H1 (cell line): ENCODE results near the gene MBD1. TPM values are rescaled to one million over a fixed set of nuclear protein-coding genes. Genes with fewer than 3 reads are reported as not detected.

Experiments used
- CTCF ChIA-PET: fragments of 300-600 bp; sonication (Branson Sonifier 250); formaldehyde crosslinking; loops from one replicate; lab custom pipeline; 2021; ENCODE audit not compliant: partially characterized antibody; lab: Charles Lee
- POLR2A ChIA-PET: fragments of 300-600 bp; sonication (Branson Sonifier 250); formaldehyde crosslinking; loops from one replicate; lab custom pipeline; 2021; ENCODE audit warnings: inconsistent platforms; ENCODE audit not compliant: partially characterized antibody; lab: Charles Lee
- DNase-seq, 2 experiments: peaks; one replicate each; pipeline versions ENCODE4 v3.0.0 to v3.0.0-alpha.2; 2010 to 2022; ENCODE audit warnings: low spot score in 2 of 2, low read depth in 1 of 2, mixed read lengths in 1 of 2
- FAIRE-seq: peaks from 2 replicates; lab custom pipeline; 2011; peaks lifted over from hg19 to GRCh38; lab: Jason Lieb, UNC
- H2AFZ ChIP-seq: 2 replicates; pipeline ENCODE4 v1.8.1; 2012; ENCODE audit warnings: low read length, inconsistent platforms
- H2AK5ac ChIP-seq: 2 replicates; pipeline ENCODE4 v1.6.1; 2013; ENCODE audit warnings: low read depth, low read length
- H2BK120ac ChIP-seq: replicated peaks from 2 replicates; pipeline ENCODE3; 2013; ENCODE audit warnings: low read depth, low read length, inconsistent platforms
- H2BK12ac ChIP-seq: 2 replicates; pipeline ENCODE4 v1.6.1; 2013; ENCODE audit warnings: low read depth, low read length
- H2BK15ac ChIP-seq: 2 replicates; pipeline ENCODE4 v1.6.1; 2013; ENCODE audit warnings: low read length
- H2BK20ac ChIP-seq: 2 replicates; pipeline ENCODE4 v1.6.1; 2013; ENCODE audit warnings: low read length
- H2BK5ac ChIP-seq: 2 replicates; pipeline ENCODE4 v1.6.1; 2013; ENCODE audit warnings: low read depth, low read length
- H3K14ac ChIP-seq: 2 replicates; pipeline ENCODE4 v1.6.1; 2013; ENCODE audit warnings: inconsistent platforms; ENCODE audit not compliant: insufficient read length
- H3K18ac ChIP-seq: 2 replicates; pipeline ENCODE4 v1.6.1; 2013; ENCODE audit warnings: low read length; ENCODE audit errors: extremely low read depth
- H3K23ac ChIP-seq: 2 replicates; pipeline ENCODE4 v1.6.1; 2013; ENCODE audit warnings: inconsistent platforms; ENCODE audit not compliant: insufficient read length
- H3K23me2 ChIP-seq: 2 replicates; pipeline ENCODE4 v1.6.1; 2013; ENCODE audit warnings: low read depth, low read length
- H3K27ac ChIP-seq: 2 replicates; pipeline ENCODE4 v1.6.1; 2011; ENCODE audit warnings: low read depth, low read length, inconsistent platforms
- H3K27me3 ChIP-seq, 4 experiments: replicated peaks in 1 of 4; 1 replicate in 1 of 4; 2 replicates in 3 of 4; pipeline versions ENCODE4 v1.6.1 to v1.8.1; 2011 to 2013; ENCODE audit warnings: low read length in 3 of 4, mild to moderate bottlenecking in 3 of 4, inconsistent platforms in 2 of 4, mixed read lengths in 2 of 4, moderate library complexity in 1 of 4; ENCODE audit not compliant: control insufficient read depth in 3 of 4, insufficient read depth in 3 of 4; ENCODE audit errors: extremely low read depth in 1 of 4
- H3K36me3 ChIP-seq, 4 experiments: 2 replicates each; pipeline versions ENCODE4 v1.6.1 to v1.8.1; 2011 to 2013; ENCODE audit warnings: mild to moderate bottlenecking in 4 of 4, low read length in 3 of 4, moderate library complexity in 2 of 4, control low read depth in 1 of 4, inconsistent platforms in 1 of 4; ENCODE audit not compliant: insufficient read depth in 4 of 4, control insufficient read depth in 2 of 4
- H3K4ac ChIP-seq: replicated peaks from 2 replicates; pipeline ENCODE3; 2013; ENCODE audit warnings: low read length, low read depth, mixed read lengths, inconsistent platforms; ENCODE audit not compliant: insufficient read length
- H3K4me1 ChIP-seq, 4 experiments: replicated peaks in 1 of 4; 1 replicate in 1 of 4; 2 replicates in 3 of 4; pipeline versions ENCODE4 v1.6.1 to v1.8.1; 2011 to 2013; ENCODE audit warnings: low read length in 3 of 4, inconsistent platforms in 2 of 4, mixed read lengths in 1 of 4; ENCODE audit not compliant: insufficient read depth in 4 of 4, control insufficient read depth in 3 of 4
- H3K4me2 ChIP-seq, 2 experiments: 2 replicates each; pipeline versions ENCODE4 v1.6.1 to v1.8.1; 2011 to 2013; ENCODE audit warnings: low read depth in 2 of 2, low read length in 2 of 2, control low read depth in 1 of 2, inconsistent platforms in 1 of 2, mild to moderate bottlenecking in 1 of 2; ENCODE audit not compliant: insufficient read depth in 1 of 2
- H3K4me3 ChIP-seq, 4 experiments: fragments of 200-600, 300-600 bp in 1 of 4; sonication (generic), shearing (Covaris generic), sonication (Bioruptor Twin) in 1 of 4; 2 replicates each; pipeline versions ENCODE4 v1.5.1 to v1.8.1; 2011 to 2016; ENCODE audit warnings: low read length in 4 of 4, low read depth in 3 of 4, control low read depth in 2 of 4, inconsistent platforms in 2 of 4, mild to moderate bottlenecking in 2 of 4, mixed read lengths in 1 of 4, moderate library complexity in 1 of 4; ENCODE audit not compliant: insufficient read depth in 2 of 4; ENCODE audit errors: extremely low read depth in 1 of 4
- H3K56ac ChIP-seq: replicated peaks from 2 replicates; pipeline ENCODE3; 2013; ENCODE audit warnings: low read depth, mild to moderate bottlenecking, mixed read lengths, low read length, inconsistent platforms; ENCODE audit not compliant: insufficient read length
- H3K79me1 ChIP-seq: 2 replicates; pipeline ENCODE4 v1.6.1; 2013; ENCODE audit warnings: low read depth, low read length, control low read depth
- H3K79me2 ChIP-seq, 2 experiments: 2 replicates each; pipeline versions ENCODE4 v1.6.1 to v1.8.1; 2012 to 2013; ENCODE audit warnings: low read length in 2 of 2, mild to moderate bottlenecking in 2 of 2, inconsistent platforms in 1 of 2; ENCODE audit not compliant: insufficient read depth in 2 of 2, control insufficient read depth in 1 of 2
- H3K9ac ChIP-seq, 4 experiments: replicated peaks in 1 of 4; 1 replicate in 1 of 4; 2 replicates in 3 of 4; pipeline versions ENCODE4 v1.6.1 to v1.8.1; 2011 to 2013; ENCODE audit warnings: low read depth in 3 of 4, low read length in 3 of 4, control low read depth in 2 of 4, mild to moderate bottlenecking in 2 of 4, moderate library complexity in 2 of 4, inconsistent platforms in 1 of 4; ENCODE audit errors: extremely low read depth in 1 of 4
- H3K9me3 ChIP-seq, 2 experiments: 2 replicates each; pipeline versions ENCODE4 v1.6.1 to v1.8.1; 2012 to 2013; ENCODE audit warnings: mild to moderate bottlenecking in 2 of 2, moderate library complexity in 2 of 2, control low read depth in 1 of 2, inconsistent platforms in 1 of 2, low read depth in 1 of 2, low read length in 1 of 2, mixed read lengths in 1 of 2; ENCODE audit not compliant: insufficient read depth in 2 of 2
- H4K20me1 ChIP-seq, 2 experiments: replicated peaks in 1 of 2; 2 replicates each; pipeline versions ENCODE3 to v1.8.1; 2011 to 2013; ENCODE audit warnings: inconsistent platforms in 2 of 2, low read length in 2 of 2, mild to moderate bottlenecking in 1 of 2; ENCODE audit not compliant: insufficient read depth in 2 of 2, control insufficient read depth in 1 of 2
- H4K5ac ChIP-seq: 2 replicates; pipeline ENCODE4 v1.6.1; 2013; ENCODE audit warnings: low read length, low read depth, mixed read lengths, inconsistent platforms; ENCODE audit not compliant: insufficient read length
- H4K8ac ChIP-seq: 2 replicates; pipeline ENCODE4 v1.8.0; 2013; ENCODE audit warnings: mild to moderate bottlenecking, moderate library complexity, low read length, inconsistent platforms; ENCODE audit not compliant: insufficient read depth; ENCODE audit errors: extremely low read depth
- H4K91ac ChIP-seq: replicated peaks from 2 replicates; pipeline ENCODE3; 2013; ENCODE audit warnings: low read length, mixed read lengths, inconsistent platforms; ENCODE audit not compliant: insufficient read length
- EZH2 ChIP-seq: fragments of 200-600 bp; sonication (generic); IDR thresholded peaks from 2 replicates; pipeline ENCODE4 v1.7.1; 2012; ENCODE audit warnings: low read depth, mild to moderate bottlenecking, moderate library complexity, low read length, inconsistent platforms; ENCODE audit not compliant: severe bottlenecking
- SP4 ChIP-seq: IDR thresholded peaks from 2 replicates; pipeline ENCODE4 v1.6.1; 2012; ENCODE audit warnings: low read length, inconsistent platforms
- SUZ12 ChIP-seq: fragments of 200-600 bp; sonication (generic); IDR thresholded peaks from 2 replicates; pipeline ENCODE4 v1.6.1; 2012; ENCODE audit warnings: mild to moderate bottlenecking, inconsistent platforms, low read length, moderate library complexity, mixed read lengths
- TAF1 ChIP-seq: IDR thresholded peaks from 2 replicates; pipeline ENCODE4 v1.6.1; 2011; ENCODE audit warnings: mild to moderate bottlenecking, low read depth, low read length
- WGBS, 2 experiments: shearing (Covaris generic) in 1 of 2; methylation state at CpG; one replicate each; pipeline versions ENCODE4 v1.1.6 to v1.1.7; 2013 to 2015; ENCODE audit warnings: low lambda C conversion rate in 2 of 2, mixed read lengths in 2 of 2, inconsistent platforms in 1 of 2, low coverage in 1 of 2, missing lambda C conversion rate in 1 of 2; ENCODE audit not compliant: insufficient replicate concordance in 2 of 2, insufficient coverage in 1 of 2, insufficient read length in 1 of 2; ENCODE audit errors: extremely low coverage in 1 of 2, missing lambda C conversion rate in 1 of 2; 5-methylcytosine and 5-hydroxymethylcytosine counted together
- polyA plus RNA-seq, 7 experiments: library from polyadenylated mRNA; depleted of rRNA in 3 of 7; stranded (reverse) in 5 of 7; unstranded in 2 of 7; fragments of >200 nt in 5 of 7; fragments of 200-250 nt in 2 of 7; gene quantifications; 1 replicate in 5 of 7; 2 replicates in 1 of 7; 4 replicates in 1 of 7; pipeline versions ENCODE4 v1.2.1 to v1.2.3, GENCODE V29; 2011 to 2013; ENCODE audit warnings: missing spikeins in 2 of 7, mixed read lengths in 2 of 7
- total RNA-seq: library from RNA; stranded (reverse); fragmentation: NEBNext Ultra II Directional; extraction: Animal tissue kit (Norgen Biotek cat#: 25700); gene quantifications from 2 replicates; pipeline ENCODE4 v1.2.1, GENCODE V29; 2021

Gene MBD1
- total and polyA plus RNA-seq, 2 of the 8 experiments (the other 6 are each of a cell fraction or from before 2014, with no cell fraction given) = 32.2 to 41.6 TPM

DNA sequence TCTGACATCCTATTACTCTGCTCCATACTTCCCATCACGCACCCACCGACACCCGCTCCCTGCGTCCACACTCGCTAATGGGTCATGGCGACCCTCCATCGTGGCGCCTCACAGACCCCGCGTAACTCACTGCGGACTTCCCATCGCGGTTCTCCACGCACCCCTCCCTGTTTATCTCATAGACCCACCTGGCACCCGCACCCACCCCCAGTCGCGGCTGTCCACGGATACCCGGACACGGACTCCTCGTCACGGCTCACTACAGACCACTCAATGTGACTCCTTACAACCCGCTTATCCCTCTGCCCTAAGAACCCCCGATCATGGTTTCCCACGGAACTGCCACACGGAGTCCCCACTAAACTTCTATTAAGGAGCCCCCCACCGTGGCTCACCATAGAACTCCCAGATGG lies 5.7 kb upstream of the MBD1 start:
- no peaks in the 10 kb centered on the region for H3K27me3 ChIP-seq
- H3K79me2 ChIP-seq = peaks cover 0 to 7% of the 10 kb centered on the region in 2 experiments; a peak in 1 of 4 replicates
- TF ChIP-seq EZH2 = no peak
- TF ChIP-seq SUZ12 = no peak
- no peak for TF ChIP-seq SP4
- TF ChIP-seq TAF1 = no peak
- H2BK12ac ChIP-seq = no peak overlapping the region
- H2BK5ac ChIP-seq = no peak overlapping the region
- peaks cover 0 to 6% (median 2%) of the 10 kb centered on the region in 4 experiments; a peak in 4 of 7 replicates for H3K4me1 ChIP-seq
- no peak overlapping the region for H4K5ac ChIP-seq
- DNase-seq = no peak
- H3K4ac ChIP-seq = no peak overlapping the region
- ChIA-PET POLR2A (no interaction called here), CTCF (no interaction called here)
- peak overlapping the region; percentile 70 to 99 (median 90) for H3K4me3 ChIP-seq
- no peaks in the 10 kb centered on the region for H3K79me1 ChIP-seq
- peak overlapping the region; percentile 43; the same call in 1 of the 2 replicates for H4K8ac ChIP-seq
- no peak overlapping the region for H4K91ac ChIP-seq
- H3K18ac ChIP-seq = no peak overlapping the region
- H3K23ac ChIP-seq = no peak overlapping the region
- H3K56ac ChIP-seq = peak overlapping the region; percentile 59
- H3K36me3 ChIP-seq = peaks cover 3 to 25% (median 21%) of the 10 kb centered on the region in 4 experiments
- FAIRE-seq = no peak
- H2BK20ac ChIP-seq = no peak overlapping the region
- peaks cover 0 to 5% of the 10 kb centered on the region in 2 experiments for H4K20me1 ChIP-seq
- H3K23me2 ChIP-seq = peaks cover 6% of the 10 kb centered on the region
- H3K9me3 ChIP-seq = no peaks in the 10 kb centered on the region
- no peak overlapping the region for H2AK5ac ChIP-seq
- no peak overlapping the region for H3K14ac ChIP-seq
- no peak overlapping the region for H2BK120ac ChIP-seq
- H3K9ac ChIP-seq = peak overlapping the region in 3 of 4 experiments; percentile 34 to 56 (median 39); a peak in 6 of 7 replicates
- WGBS, 2 experiments = 3% methylated on average over 27 of the region's 27 CpGs; no CpG with 5 or more reads in 1 of the 2 experiments
- peak overlapping the region; percentile 6; the same call in 1 of the 2 replicates for H2AFZ ChIP-seq
- H3K27ac ChIP-seq = peak overlapping the region; percentile 47; the same call in 1 of the 2 replicates
- peak overlapping the region; percentile 80 to 91 for H3K4me2 ChIP-seq
- H2BK15ac ChIP-seq = no peak overlapping the region
